ENCODE data around the gene DAB2IP. TPM values are rescaled to one million over a fixed set of nuclear protein-coding genes. Genes with fewer than 3 reads are reported as not detected.

The DAB2IP gene
- total and polyA plus RNA-seq, 4 donors, result 16.6 to 58.9 (median 40.3) TPM

GRCh38 chr9:121757281-121757585, 105.8 kb downstream of the DAB2IP start:
- no peak overlapping the region for H3K27ac ChIP-seq (ENCODE audit: low read depth, low read length)
- H3K36me3 ChIP-seq (ENCODE audit: control insufficient read depth, insufficient read depth, low read length), result peaks cover 73% of the 10 kb centered on the region
- no peak overlapping the region for H3K4me3 ChIP-seq (ENCODE audit: low read depth, low read length)
- H3K4me1 ChIP-seq (ENCODE audit: control insufficient read depth, insufficient read depth, low read length), result peaks cover 57% of the 10 kb centered on the region
- 100% methylated on average over 1 of the region's 1 CpG for WGBS (ENCODE audit: insufficient coverage)
- no peaks in the 10 kb centered on the region for H3K9me3 ChIP-seq (ENCODE audit: control insufficient read depth, insufficient read depth, low read length)
- no peaks in the 10 kb centered on the region for H3K27me3 ChIP-seq (ENCODE audit: control insufficient read depth, insufficient read depth, low read length)
- no peak for DNase-seq (ENCODE audit: low read depth in 4 of 6, low spot score in 6 of 6)

- peaks cover 43% of the 10 kb centered on the region for H3K4me1 ChIP-seq (ENCODE audit: control insufficient read depth, insufficient read depth, low read length)
- peaks cover 80% of the 10 kb centered on the region for H3K36me3 ChIP-seq (ENCODE audit: control insufficient read depth, insufficient read depth, low read length)
- DNase-seq (ENCODE audit: low read depth in 4 of 6, low spot score in 6 of 6), result no peak
- no peaks in the 10 kb centered on the region for H3K9me3 ChIP-seq (ENCODE audit: control insufficient read depth, insufficient read depth, low read length)
- H3K27me3 ChIP-seq (ENCODE audit: control insufficient read depth, insufficient read depth, low read length), result no peaks in the 10 kb centered on the region
- 90% methylated on average over 5 of the region's 9 CpGs for WGBS (ENCODE audit: insufficient coverage)
- no peak overlapping the region for H3K4me3 ChIP-seq (ENCODE audit: low read depth, low read length)
- no peak overlapping the region for H3K27ac ChIP-seq (ENCODE audit: low read depth, low read length)
These were observed 107.3 kb downstream of the DAB2IP start for GRCh38 chr9:121758693-121759092.

GRCh38 chr9:121759996-121760395, 108.6 kb downstream of the DAB2IP start:
- peaks cover 30% of the 10 kb centered on the region for H3K4me1 ChIP-seq (ENCODE audit: control insufficient read depth, insufficient read depth, low read length)
- WGBS (ENCODE audit: insufficient coverage), result 96% methylated on average over 18 of the region's 23 CpGs

GRCh38 chr9:121760571-121760970, 109.1 kb downstream of the DAB2IP start:
- peaks cover 24% of the 10 kb centered on the region for H3K4me1 ChIP-seq (ENCODE audit: control insufficient read depth, insufficient read depth, low read length)
- no peak for DNase-seq (ENCODE audit: low read depth in 4 of 6, low spot score in 6 of 6)
- no peak overlapping the region for H3K4me3 ChIP-seq (ENCODE audit: low read depth, low read length)
- H3K9me3 ChIP-seq (ENCODE audit: control insufficient read depth, insufficient read depth, low read length), result no peaks in the 10 kb centered on the region
- no peak overlapping the region for H3K27ac ChIP-seq (ENCODE audit: low read depth, low read length)
- peaks cover 89% of the 10 kb centered on the region for H3K36me3 ChIP-seq (ENCODE audit: control insufficient read depth, insufficient read depth, low read length)
- WGBS (ENCODE audit: insufficient coverage), result 93% methylated on average over 10 of the region's 10 CpGs
- H3K27me3 ChIP-seq (ENCODE audit: control insufficient read depth, insufficient read depth, low read length), result no peaks in the 10 kb centered on the region

More at GRCh38 chr9:121759996-121760395, 108.6 kb downstream of the DAB2IP start:
- Histone ChIP-seq H3K36me3 (ENCODE audit: control insufficient read depth, insufficient read depth, low read length) (peaks cover 86% of the 10 kb centered on the region), H3K27ac (ENCODE audit: low read depth, low read length) (no peak overlapping the region), H3K4me3 (ENCODE audit: low read depth, low read length) (no peak overlapping the region), H3K27me3 (ENCODE audit: control insufficient read depth, insufficient read depth, low read length) (no peaks in the 10 kb centered on the region), H3K9me3 (ENCODE audit: control insufficient read depth, insufficient read depth, low read length) (no peaks in the 10 kb centered on the region)
- DNase-seq (ENCODE audit: low read depth in 4 of 6, low spot score in 6 of 6), result no peak

GRCh38 chr9:121763131-121763530, 111.7 kb downstream of the DAB2IP start:
- H3K27ac ChIP-seq (ENCODE audit: low read depth, low read length), result no peak overlapping the region
- no peaks in the 10 kb centered on the region for H3K9me3 ChIP-seq (ENCODE audit: control insufficient read depth, insufficient read depth, low read length)
- no peak for DNase-seq (ENCODE audit: low read depth in 4 of 6, low spot score in 6 of 6)
- 85% methylated on average over 5 of the region's 6 CpGs for WGBS (ENCODE audit: insufficient coverage)
- peaks cover 98% of the 10 kb centered on the region for H3K36me3 ChIP-seq (ENCODE audit: control insufficient read depth, insufficient read depth, low read length)
- H3K27me3 ChIP-seq (ENCODE audit: control insufficient read depth, insufficient read depth, low read length), result no peaks in the 10 kb centered on the region
- H3K4me3 ChIP-seq (ENCODE audit: low read depth, low read length), result no peak overlapping the region
- H3K4me1 ChIP-seq (ENCODE audit: control insufficient read depth, insufficient read depth, low read length), result no peaks in the 10 kb centered on the region

- H3K4me1 ChIP-seq (ENCODE audit: control insufficient read depth, insufficient read depth, low read length), result no peaks in the 10 kb centered on the region
- DNase-seq (ENCODE audit: low read depth in 4 of 6, low spot score in 6 of 6), result no peak
- H3K4me3 ChIP-seq (ENCODE audit: low read depth, low read length), result no peak overlapping the region
- no peaks in the 10 kb centered on the region for H3K9me3 ChIP-seq (ENCODE audit: control insufficient read depth, insufficient read depth, low read length)
- H3K27me3 ChIP-seq (ENCODE audit: control insufficient read depth, insufficient read depth, low read length), result no peaks in the 10 kb centered on the region
- 94% methylated on average over 21 of the region's 21 CpGs for WGBS (ENCODE audit: insufficient coverage)
- H3K27ac ChIP-seq (ENCODE audit: low read depth, low read length), result no peak overlapping the region
- H3K36me3 ChIP-seq (ENCODE audit: control insufficient read depth, insufficient read depth, low read length), result peaks cover 98% of the 10 kb centered on the region
These were observed 112.3 kb downstream of the DAB2IP start for GRCh38 chr9:121763561-121764370.

- no peaks in the 10 kb centered on the region for H3K4me1 ChIP-seq (ENCODE audit: control insufficient read depth, insufficient read depth, low read length)
- H3K9me3 ChIP-seq (ENCODE audit: control insufficient read depth, insufficient read depth, low read length), result no peaks in the 10 kb centered on the region
- H3K27me3 ChIP-seq (ENCODE audit: control insufficient read depth, insufficient read depth, low read length), result no peaks in the 10 kb centered on the region
- no peak overlapping the region for H3K4me3 ChIP-seq (ENCODE audit: low read depth, low read length)
- 91% methylated on average over 7 of the region's 9 CpGs for WGBS (ENCODE audit: insufficient coverage)
- no peak overlapping the region for H3K27ac ChIP-seq (ENCODE audit: low read depth, low read length)
- no peak for DNase-seq (ENCODE audit: low read depth in 4 of 6, low spot score in 6 of 6)
- peaks cover 98% of the 10 kb centered on the region for H3K36me3 ChIP-seq (ENCODE audit: control insufficient read depth, insufficient read depth, low read length)
These were observed 112.9 kb downstream of the DAB2IP start for GRCh38 chr9:121764371-121764730.

GRCh38 chr9:121765021-121765950, 113.9 kb downstream of the DAB2IP start:
- WGBS (ENCODE audit: insufficient coverage), result 78% methylated on average over 5 of the region's 8 CpGs
- Histone ChIP-seq H3K27me3 (ENCODE audit: control insufficient read depth, insufficient read depth, low read length) (no peaks in the 10 kb centered on the region), H3K9me3 (ENCODE audit: control insufficient read depth, insufficient read depth, low read length) (no peaks in the 10 kb centered on the region), H3K4me3 (ENCODE audit: low read depth, low read length) (no peak overlapping the region), H3K4me1 (ENCODE audit: control insufficient read depth, insufficient read depth, low read length) (no peaks in the 10 kb centered on the region), H3K36me3 (ENCODE audit: control insufficient read depth, insufficient read depth, low read length) (peaks cover 97% of the 10 kb centered on the region), H3K27ac (ENCODE audit: low read depth, low read length) (no peak overlapping the region)
- no peak for DNase-seq (ENCODE audit: low read depth in 4 of 6, low spot score in 6 of 6)

- Histone ChIP-seq H3K27ac (ENCODE audit: low read depth, low read length) (no peak overlapping the region), H3K27me3 (ENCODE audit: control insufficient read depth, insufficient read depth, low read length) (no peaks in the 10 kb centered on the region), H3K36me3 (ENCODE audit: control insufficient read depth, insufficient read depth, low read length) (peaks cover 97% of the 10 kb centered on the region), H3K9me3 (ENCODE audit: control insufficient read depth, insufficient read depth, low read length) (no peaks in the 10 kb centered on the region), H3K4me3 (ENCODE audit: low read depth, low read length) (no peak overlapping the region), H3K4me1 (ENCODE audit: control insufficient read depth, insufficient read depth, low read length) (peaks cover 1% of the 10 kb centered on the region)
- DNase-seq (ENCODE audit: low read depth in 4 of 6, low spot score in 6 of 6), result no peak
- 90% methylated on average over 18 of the region's 19 CpGs for WGBS (ENCODE audit: insufficient coverage)
These were observed 114.7 kb downstream of the DAB2IP start for GRCh38 chr9:121766081-121766683.
